IPS-20b (cell line): Measurements from ENCODE around the gene SIGLEC10.
"Not testable (repeated sequence)": the region's sequence is repeated elsewhere in the genome, so short reads cannot be mapped to it uniquely, and the experiment has no call there.

Experiments
- H3K27ac ChIP-seq: one replicate; pipeline ENCODE4 v1.5.1; 2013; ENCODE audit warnings: low read length
- H3K27me3 ChIP-seq: 2 replicates; pipeline ENCODE4 v1.6.1; 2013; ENCODE audit warnings: mild to moderate bottlenecking, low read length, inconsistent platforms; ENCODE audit not compliant: insufficient read depth
- H3K36me3 ChIP-seq: 2 replicates; pipeline ENCODE4 v1.6.1; 2013; ENCODE audit warnings: low read depth, mild to moderate bottlenecking, inconsistent platforms, low read length, moderate library complexity; ENCODE audit not compliant: insufficient read depth
- H3K4me1 ChIP-seq: 2 replicates; pipeline ENCODE4 v1.6.1; 2013; ENCODE audit warnings: mild to moderate bottlenecking, control low read depth, inconsistent platforms, low read length, moderate library complexity; ENCODE audit not compliant: insufficient read depth
- H3K4me3 ChIP-seq: 2 replicates; pipeline ENCODE4 v1.5.1; 2013; ENCODE audit warnings: mild to moderate bottlenecking, low read length, inconsistent platforms
- H3K9ac ChIP-seq: 2 replicates; pipeline ENCODE4 v1.6.1; 2013; ENCODE audit warnings: low read depth, mild to moderate bottlenecking, inconsistent platforms, low read length, moderate library complexity
- H3K9me3 ChIP-seq: 2 replicates; pipeline ENCODE4 v1.6.1; 2013; ENCODE audit warnings: mild to moderate bottlenecking, low read depth, low read length, inconsistent platforms; ENCODE audit not compliant: insufficient read depth

The SIGLEC10 gene, protein sequence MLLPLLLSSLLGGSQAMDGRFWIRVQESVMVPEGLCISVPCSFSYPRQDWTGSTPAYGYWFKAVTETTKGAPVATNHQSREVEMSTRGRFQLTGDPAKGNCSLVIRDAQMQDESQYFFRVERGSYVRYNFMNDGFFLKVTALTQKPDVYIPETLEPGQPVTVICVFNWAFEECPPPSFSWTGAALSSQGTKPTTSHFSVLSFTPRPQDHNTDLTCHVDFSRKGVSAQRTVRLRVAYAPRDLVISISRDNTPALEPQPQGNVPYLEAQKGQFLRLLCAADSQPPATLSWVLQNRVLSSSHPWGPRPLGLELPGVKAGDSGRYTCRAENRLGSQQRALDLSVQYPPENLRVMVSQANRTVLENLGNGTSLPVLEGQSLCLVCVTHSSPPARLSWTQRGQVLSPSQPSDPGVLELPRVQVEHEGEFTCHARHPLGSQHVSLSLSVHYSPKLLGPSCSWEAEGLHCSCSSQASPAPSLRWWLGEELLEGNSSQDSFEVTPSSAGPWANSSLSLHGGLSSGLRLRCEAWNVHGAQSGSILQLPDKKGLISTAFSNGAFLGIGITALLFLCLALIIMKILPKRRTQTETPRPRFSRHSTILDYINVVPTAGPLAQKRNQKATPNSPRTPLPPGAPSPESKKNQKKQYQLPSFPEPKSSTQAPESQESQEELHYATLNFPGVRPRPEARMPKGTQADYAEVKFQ

GRCh38 chr19:51417107-51417809, at the start of gene SIGLEC10:
Gene SIGLEC10, minus strand, starts transcription at chr19:51417642. Its CDS starts 61 bp downstream, at chr19:51417581.
- Histone ChIP-seq H3K27ac (no peak within 1 kb of the TSS), H3K36me3 (no peaks in the 10 kb centered on the region), H3K27me3 (peaks cover 19% of the 10 kb centered on the region), H3K9ac (no peak within 1 kb of the TSS), H3K4me3 (no peak within 1 kb of the TSS), H3K9me3 (no peaks in the 10 kb centered on the region), H3K4me1 (no peaks in the 10 kb centered on the region)

- Histone ChIP-seq H3K36me3 (no peaks in the 10 kb centered on the region), H3K4me1 (no peaks in the 10 kb centered on the region), H3K27me3 (peaks cover 44% of the 10 kb centered on the region), H3K4me3 (no peak overlapping the region), H3K9ac (no peak overlapping the region), H3K9me3 (no peaks in the 10 kb centered on the region), H3K27ac (no peak overlapping the region)
Measured at GRCh38 chr19:51466723-51467122, 49.3 kb upstream of the SIGLEC10 start.

DNA sequence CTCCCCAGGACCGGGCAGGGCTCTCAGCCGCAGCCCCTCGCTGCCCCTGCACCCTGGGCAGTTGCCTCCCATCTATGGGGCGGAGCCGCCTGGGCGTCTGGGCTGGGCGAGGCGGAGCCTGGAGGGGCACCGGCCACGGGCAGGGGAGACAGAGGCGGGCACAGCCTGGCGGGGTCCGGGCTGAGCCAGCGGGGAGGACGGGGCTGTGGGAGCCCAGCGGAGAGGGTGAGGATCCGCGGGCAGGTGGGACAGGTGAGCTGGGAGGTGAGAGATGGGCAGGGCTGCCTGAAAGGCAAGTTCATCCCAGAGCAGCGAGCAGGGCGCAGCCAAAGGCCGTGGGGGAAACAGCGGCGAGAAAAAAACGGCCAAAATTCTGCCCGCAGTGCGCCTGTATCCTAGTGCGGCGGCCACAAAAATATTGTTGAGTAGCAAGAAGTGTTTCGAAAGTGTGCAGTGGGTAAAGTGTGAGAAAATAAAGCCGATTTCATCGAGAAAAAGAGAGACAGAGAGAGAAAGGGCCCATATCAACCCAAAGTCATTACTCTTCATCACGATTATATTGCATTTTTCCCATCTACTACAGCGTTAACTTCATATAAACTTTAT, 46.6 kb upstream of the SIGLEC10 start:
- not testable (repeated sequence) for H3K9ac ChIP-seq, H3K36me3 ChIP-seq, H3K9me3 ChIP-seq, H3K27ac ChIP-seq, H3K4me1 ChIP-seq, H3K4me3 ChIP-seq
- H3K27me3 ChIP-seq: peaks cover 44% of the 10 kb centered on the region

DNA sequence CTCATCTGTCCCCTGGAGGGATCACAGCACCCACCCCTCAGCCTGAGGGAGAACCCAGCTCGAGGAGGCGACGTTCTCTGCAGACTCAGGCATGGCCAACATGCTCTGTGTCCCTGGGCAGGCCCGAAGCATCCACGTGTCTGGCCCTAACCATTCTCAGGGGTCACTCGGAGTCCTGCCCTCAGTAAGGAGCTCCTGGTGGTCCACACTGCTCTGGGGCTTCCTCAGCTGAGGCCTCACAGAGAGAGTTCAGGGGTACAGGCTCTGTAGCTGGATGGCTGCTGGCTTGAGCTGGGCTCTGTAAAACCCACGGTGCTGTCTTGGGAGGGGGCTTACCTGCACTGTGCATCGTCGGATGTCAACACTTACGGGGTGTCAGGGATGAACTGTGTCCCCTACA, 45.2 kb upstream of the SIGLEC10 start:
- Histone ChIP-seq H3K27ac (no peak overlapping the region), H3K4me1 (no peaks in the 10 kb centered on the region), H3K27me3 (peaks cover 38% of the 10 kb centered on the region), H3K4me3 (no peak overlapping the region), H3K9ac (no peak overlapping the region), H3K9me3 (no peaks in the 10 kb centered on the region), H3K36me3 (no peaks in the 10 kb centered on the region)

DNA sequence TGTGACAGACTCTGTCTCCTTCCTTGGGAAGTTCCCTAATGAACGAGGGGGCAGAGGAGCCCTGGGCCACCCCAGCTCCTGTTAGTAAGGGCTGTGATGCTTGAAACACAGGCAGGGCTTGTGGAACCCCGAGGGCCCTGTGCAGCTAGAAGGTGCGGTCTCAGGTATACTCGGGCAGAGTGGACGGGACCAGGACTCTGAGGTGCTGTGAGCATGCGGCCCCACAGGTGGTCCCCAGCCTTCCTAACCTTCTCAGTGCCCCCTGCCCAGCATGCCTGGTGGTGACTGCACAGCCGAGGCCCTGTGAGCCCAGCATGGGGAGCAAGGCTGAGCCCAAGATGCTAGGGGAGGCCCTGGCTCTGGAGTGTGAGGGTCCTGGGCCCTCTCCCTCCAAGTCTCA, 44.8 kb upstream of the SIGLEC10 start:
- H3K9ac ChIP-seq: no peak overlapping the region
- H3K9me3 ChIP-seq: no peaks in the 10 kb centered on the region
- no peak overlapping the region for H3K4me3 ChIP-seq

DNA sequence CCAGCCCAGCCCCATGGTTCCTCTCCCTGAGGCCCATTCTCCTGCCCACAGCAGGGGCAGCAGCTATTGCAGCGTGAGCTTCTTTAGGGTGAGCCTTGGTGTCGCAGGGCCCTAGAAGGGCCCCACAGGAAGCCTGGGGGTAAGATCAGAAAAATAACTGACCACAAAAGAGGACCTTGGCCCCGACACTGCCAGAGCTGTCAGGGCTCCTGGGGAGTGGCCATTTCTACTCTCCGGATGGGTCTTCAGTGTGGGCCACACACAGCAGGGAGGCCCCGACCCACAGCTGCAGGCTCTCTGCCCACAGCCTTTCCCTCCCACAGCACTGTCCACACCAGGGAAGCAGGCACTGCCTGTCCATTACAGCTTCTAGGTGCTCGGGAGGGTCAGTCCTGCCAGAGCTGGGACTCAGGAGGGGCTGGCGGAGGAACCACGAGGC, 44.3 kb upstream of the SIGLEC10 start:
- Histone ChIP-seq H3K9ac (no peak overlapping the region), H3K27ac (no peak overlapping the region), H3K9me3 (no peaks in the 10 kb centered on the region), H3K36me3 (no peaks in the 10 kb centered on the region), H3K4me1 (no peaks in the 10 kb centered on the region), H3K4me3 (no peak overlapping the region), H3K27me3 (peaks cover 29% of the 10 kb centered on the region)

More for the DNA sequence above, 44.8 kb upstream of the SIGLEC10 start:
- Histone ChIP-seq H3K4me1 (no peaks in the 10 kb centered on the region), H3K36me3 (no peaks in the 10 kb centered on the region), H3K27ac (no peak overlapping the region), H3K27me3 (peaks cover 34% of the 10 kb centered on the region)

- peak overlapping the region; percentile 48 for H3K4me3 ChIP-seq
- H3K27ac ChIP-seq: no peak overlapping the region
- peaks cover 17% of the 10 kb centered on the region for H3K27me3 ChIP-seq
- H3K36me3 ChIP-seq: no peaks in the 10 kb centered on the region
- H3K9me3 ChIP-seq: no peaks in the 10 kb centered on the region
- H3K9ac ChIP-seq: no peak overlapping the region
- no peaks in the 10 kb centered on the region for H3K4me1 ChIP-seq
Measured at GRCh38 chr19:51460164-51460992, 42.9 kb upstream of the SIGLEC10 start.

DNA sequence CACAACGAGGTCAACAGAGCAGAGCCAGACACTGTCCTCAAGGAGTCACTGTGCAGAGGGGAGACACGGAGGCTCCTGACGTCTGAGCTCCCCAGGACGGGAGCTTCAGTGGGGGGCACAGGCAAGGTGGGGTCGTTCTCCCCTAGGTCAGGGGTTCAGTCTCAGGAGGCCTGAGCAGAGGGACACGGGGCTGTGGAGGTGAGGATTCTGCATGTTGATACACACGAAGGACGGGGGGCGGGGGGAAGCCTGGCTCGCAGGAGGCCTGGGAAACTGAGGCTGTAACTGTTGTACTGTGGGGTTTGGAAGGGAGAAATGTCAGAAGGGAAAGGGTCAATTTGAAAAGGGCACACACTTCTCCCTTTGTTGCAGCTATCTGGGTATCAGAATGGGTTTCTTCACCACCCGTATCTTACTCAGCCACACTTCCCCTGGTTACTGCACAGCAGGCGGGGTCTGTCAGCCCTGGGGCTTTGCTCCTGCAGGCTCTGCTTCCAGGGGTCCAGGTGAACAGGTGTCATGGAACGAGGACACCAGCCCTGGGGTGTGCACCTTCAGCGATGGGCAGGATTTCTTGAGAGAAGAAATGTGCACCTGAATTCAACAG, 41.6 kb upstream of the SIGLEC10 start:
- H3K4me1 ChIP-seq: no peaks in the 10 kb centered on the region
- H3K36me3 ChIP-seq: no peaks in the 10 kb centered on the region
- no peak overlapping the region for H3K9ac ChIP-seq
- H3K4me3 ChIP-seq: no peak overlapping the region
- peaks cover 5% of the 10 kb centered on the region for H3K27me3 ChIP-seq
- no peaks in the 10 kb centered on the region for H3K9me3 ChIP-seq
- H3K27ac ChIP-seq: no peak overlapping the region

- no peaks in the 10 kb centered on the region for H3K4me1 ChIP-seq
Measured at GRCh38 chr19:51458051-51458645, 40.7 kb upstream of the SIGLEC10 start, which contains the start of gene SIGLEC8. Gene SIGLEC8, minus strand, starts transcription at chr19:51458454. Its CDS starts 67 bp downstream, at chr19:51458387.

GRCh38 chr19:51457351-51458013, 40.0 kb upstream of the SIGLEC10 start:
- Histone ChIP-seq H3K27ac (no peak overlapping the region), H3K9me3 (no peaks in the 10 kb centered on the region), H3K9ac (no peak overlapping the region), H3K4me3 (no peak overlapping the region), H3K4me1 (no peaks in the 10 kb centered on the region), H3K27me3 (no peaks in the 10 kb centered on the region), H3K36me3 (no peaks in the 10 kb centered on the region)

More at GRCh38 chr19:51458051-51458645, 40.7 kb upstream of the SIGLEC10 start, which contains the start of gene SIGLEC8:
- Histone ChIP-seq H3K27me3 (peaks cover 4% of the 10 kb centered on the region), H3K9ac (no peak within 1 kb of the TSS), H3K9me3 (no peaks in the 10 kb centered on the region), H3K4me3 (no peak within 1 kb of the TSS), H3K27ac (no peak within 1 kb of the TSS), H3K36me3 (no peaks in the 10 kb centered on the region)
